DMS114 treated with DMSO at 0.1 percent for 48 hours (cell line): ENCODE results near the gene ARL4A.
"Not testable (repeated sequence)": the region's sequence is repeated elsewhere in the genome, so short reads cannot be mapped to it uniquely, and the experiment has no call there.

Experiments
- DNase-seq: peaks from one replicate; lab custom pipeline; 2025; ENCODE audit not compliant: unreplicated experiment; lab: John Stamatoyannopoulos, UW

The ARL4A gene

DNA sequence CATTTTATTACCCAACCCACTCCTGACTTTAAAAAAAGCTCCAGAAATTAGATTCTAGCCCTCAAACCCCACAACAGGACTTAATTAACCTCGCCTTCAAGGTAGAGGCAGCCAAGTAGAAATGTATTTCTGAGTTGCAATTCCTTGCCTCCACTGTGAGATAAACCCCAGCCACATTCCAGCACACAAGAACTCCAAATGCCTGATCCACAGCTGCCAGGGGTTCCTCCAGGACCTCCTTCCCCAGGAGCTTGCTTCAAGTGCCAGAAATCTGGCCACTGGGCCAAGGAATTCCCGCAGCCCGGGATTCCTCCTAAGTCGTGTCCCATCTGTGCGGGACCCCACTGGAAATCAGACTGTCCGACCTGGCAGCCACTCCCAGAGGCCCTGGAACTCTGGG lies 25.9 kb upstream of the ARL4A start:
- no peak for DNase-seq

DNA sequence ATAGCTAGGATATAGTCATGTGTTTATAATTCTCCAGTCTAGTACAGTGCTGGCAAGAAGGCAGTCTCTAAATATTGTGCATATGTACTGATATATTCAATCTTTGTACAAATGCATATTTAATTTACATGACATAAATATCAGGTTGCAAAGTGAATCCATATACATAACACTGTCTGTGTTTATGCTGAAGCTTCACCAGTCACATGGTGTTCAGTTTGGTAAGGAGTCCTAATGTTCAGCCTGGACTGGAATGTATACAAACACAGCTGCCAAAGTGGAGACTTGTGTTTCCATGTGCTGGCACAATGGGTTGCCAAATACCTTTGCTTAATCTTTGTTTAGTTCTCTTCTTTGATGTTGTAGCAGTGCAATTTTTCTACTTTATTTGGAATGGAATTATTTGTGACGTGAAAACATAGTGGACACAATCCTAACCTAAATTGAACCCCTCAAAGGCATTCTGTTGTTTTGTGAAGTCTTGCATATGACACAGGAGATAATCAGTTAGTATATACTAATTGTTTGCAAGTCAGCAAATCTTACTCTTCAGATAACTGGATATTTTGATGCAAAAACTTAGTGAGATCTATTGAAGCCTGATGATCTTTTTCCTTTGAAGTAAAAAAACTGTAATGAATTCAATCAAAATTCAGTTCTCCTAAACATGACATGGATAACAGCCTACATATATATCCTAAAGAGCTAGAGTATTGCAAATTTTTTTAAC lies 17.3 kb upstream of the ARL4A start:
- DNase-seq = no peak

DNA sequence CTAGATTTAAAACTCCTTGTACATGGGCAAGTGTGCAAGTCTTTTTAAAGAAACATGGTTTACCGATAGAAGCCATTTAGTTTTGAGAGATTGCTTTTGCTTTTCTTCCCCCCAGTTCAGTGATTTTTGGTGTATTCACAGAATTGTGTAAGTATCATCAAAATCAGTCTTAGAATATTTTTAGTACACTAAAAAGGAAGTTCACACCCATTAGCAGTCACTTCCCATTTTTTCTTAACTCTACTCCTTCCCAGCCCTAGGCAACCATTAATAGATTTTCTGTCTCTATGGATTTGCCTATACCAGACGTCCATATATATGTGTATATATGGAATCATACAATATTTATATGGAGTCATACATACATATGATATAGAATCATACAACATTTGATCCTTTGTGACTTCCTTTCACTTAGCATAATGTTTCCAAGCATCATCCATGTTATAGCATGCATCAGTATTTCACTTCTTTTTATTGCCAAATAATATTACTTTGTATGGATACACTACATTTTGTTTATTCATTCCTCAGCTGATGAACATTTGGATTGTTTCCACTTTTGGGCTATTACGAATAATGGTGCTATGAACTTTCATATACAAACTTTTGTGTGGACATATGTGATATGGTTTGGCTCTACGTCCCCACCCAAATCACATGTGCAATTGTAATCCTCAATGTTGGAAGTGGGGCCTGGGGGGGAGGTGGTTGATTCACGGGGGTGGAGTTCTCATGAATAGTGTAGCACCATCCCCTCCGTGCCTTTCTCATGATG lies 16.5 kb upstream of the ARL4A start:
- no peak for DNase-seq

- DNase-seq = not testable (repeated sequence)
These were observed 14.0 kb upstream of the ARL4A start for GRCh38 chr7:12673436-12673835.

GRCh38 chr7:12674053-12674452 lies 13.4 kb upstream of the ARL4A start:
- no peak for DNase-seq

DNA sequence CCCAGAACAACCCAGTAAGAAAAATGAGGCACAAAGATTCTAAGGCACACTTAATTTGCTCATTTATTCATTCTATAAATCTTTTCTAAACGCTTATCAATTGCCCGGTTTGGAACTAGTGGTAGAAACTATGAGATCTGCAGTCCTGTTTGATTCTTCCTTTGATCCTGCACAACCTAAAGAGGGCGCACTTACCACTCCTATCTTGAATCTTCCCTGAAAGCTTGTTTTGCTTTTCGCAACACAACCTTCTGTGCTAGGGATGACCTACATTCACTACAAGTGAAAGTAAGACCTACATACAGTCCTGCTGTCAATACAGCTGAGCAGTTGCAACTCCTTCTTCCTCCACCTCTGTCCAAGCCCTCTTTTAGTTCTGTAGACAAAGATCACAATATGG lies 12.6 kb upstream of the ARL4A start:
- no peak for DNase-seq

GRCh38 chr7:12683678-12684585 lies 3.5 kb upstream of the ARL4A start:
- no peak for DNase-seq

DNA sequence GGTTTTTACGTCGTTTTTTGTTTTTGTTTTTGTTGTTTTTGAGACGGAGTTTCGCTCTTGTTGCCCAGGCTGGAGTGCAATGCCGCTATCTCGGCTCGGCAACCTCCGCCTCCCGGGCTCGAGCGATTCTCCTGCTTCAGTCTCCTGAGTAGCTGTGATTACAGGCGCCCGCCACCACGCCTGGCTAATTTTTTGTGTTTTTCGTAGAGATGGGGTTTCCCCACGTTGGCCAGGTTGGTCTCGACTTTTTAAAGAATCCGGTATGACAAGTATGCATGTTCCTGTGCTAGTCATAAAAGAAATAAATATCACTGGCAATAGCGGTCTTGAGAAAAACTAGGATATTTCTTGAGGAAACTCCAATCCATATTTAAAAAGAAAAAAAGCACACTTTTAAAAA lies 2.7 kb upstream of the ARL4A start:
- no peak for DNase-seq

DNA sequence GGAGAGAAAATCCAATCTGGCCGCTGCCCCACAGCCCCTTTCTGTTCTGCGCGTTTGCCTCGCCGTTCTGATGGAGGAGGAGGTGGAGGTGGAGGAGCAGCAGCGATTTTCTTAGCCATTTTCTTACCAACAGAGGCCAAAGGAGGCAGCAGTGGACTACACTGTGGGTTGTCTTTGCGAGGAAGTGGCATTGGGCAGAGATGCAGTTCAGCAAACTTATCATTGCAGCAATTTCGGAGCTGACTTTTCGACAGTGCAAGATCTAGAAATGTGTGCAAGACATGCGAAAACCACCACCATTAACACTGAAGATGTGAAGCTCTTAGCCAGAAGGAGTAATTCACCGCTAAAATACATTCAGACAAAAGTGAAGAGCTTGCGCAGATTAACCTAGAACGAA lies 1.9 kb upstream of the ARL4A start:
- DNase-seq = peak; percentile 80

DNA sequence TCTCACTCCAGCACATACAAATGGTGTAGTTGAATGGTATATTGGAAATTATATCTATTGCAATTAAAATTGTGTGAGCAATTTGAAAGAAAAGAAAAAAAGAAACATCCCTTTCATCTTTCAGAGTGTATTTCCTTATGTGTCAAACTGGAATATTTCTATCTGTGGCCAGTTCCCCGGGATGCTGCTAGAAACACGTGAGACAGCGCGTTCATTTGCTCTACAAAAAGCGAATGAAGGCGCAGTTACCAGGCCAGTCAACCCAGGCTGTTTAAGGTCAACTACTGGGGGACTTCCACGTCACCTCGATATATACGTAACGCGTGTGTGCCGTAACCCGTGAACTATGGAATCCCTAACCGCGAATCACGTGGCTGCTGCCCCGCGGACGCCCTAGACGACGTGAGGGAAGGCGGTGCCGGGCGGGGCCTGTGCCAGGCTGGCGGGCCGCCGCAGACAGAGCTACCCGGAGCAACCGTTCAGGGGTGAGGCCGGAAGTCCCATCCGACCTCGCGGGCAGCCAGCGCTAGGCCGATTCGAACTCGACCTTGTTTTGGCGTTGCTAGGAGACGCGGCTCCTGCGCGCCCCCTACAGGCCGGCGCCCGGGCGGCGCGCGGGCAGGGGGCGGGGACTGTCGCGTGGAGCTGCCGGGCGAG lies 1.1 kb upstream of the ARL4A start:
- DNase-seq = peak; percentile 90

- DNase-seq = no peak
These were observed 312 bp downstream of the ARL4A start for GRCh38 chr7:12687718-12688171.

DNA sequence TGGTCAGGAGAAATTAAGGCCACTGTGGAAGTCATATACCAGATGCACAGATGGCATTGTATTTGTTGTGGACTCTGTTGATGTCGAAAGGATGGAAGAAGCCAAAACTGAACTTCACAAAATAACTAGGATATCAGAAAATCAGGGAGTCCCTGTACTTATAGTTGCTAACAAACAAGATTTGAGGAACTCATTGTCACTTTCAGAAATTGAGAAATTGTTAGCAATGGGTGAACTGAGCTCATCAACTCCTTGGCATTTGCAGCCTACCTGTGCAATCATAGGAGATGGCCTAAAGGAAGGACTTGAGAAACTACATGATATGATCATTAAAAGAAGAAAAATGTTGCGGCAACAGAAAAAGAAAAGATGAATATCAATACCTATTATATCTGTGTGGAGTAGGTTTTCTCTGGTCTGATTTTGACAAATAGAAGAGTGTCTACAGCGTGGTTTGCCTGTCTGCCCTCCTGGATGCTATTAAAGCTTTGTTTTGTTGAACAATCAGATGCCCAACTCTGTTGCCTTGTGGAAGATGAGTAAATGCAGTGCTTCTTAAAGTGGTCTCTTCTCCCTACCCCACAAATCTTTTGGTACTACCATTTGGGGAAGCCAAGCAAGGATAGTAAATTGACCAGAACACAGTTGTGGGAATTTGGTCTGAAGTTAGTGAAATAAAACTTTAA lies 1.2 kb downstream of the ARL4A start:
- not testable (repeated sequence) for DNase-seq

DNA sequence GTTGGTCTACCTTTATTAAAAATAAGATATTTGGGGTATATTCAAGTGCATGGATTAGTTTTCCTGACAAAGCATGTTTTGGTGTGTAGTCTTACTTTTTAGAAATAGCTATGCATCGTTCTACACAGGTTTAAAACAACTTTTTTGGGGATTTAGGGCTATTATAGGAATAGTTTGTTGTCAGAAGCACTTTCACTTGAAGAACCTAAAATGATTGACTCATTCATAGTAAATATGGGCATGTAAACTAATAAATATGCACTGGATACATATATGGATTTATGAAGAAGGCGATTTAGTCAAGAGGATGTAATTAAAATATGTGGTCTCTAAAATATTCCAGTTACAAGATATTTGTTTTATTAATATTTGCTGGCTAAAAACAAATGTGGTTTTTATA lies 2.0 kb downstream of the ARL4A start:
- DNase-seq = no peak

- DNase-seq = no peak
These were observed 2.8 kb downstream of the ARL4A start for GRCh38 chr7:12690041-12690878.

- DNase-seq = not testable (repeated sequence)
These were observed 4.0 kb downstream of the ARL4A start for GRCh38 chr7:12691388-12691787.

GRCh38 chr7:12692035-12692434 lies 4.6 kb downstream of the ARL4A start:
- no peak for DNase-seq

- no peak for DNase-seq
These were observed 5.2 kb downstream of the ARL4A start for GRCh38 chr7:12692479-12693259.

GRCh38 chr7:12694817-12695216 lies 7.4 kb downstream of the ARL4A start:
- DNase-seq = no peak

DNA sequence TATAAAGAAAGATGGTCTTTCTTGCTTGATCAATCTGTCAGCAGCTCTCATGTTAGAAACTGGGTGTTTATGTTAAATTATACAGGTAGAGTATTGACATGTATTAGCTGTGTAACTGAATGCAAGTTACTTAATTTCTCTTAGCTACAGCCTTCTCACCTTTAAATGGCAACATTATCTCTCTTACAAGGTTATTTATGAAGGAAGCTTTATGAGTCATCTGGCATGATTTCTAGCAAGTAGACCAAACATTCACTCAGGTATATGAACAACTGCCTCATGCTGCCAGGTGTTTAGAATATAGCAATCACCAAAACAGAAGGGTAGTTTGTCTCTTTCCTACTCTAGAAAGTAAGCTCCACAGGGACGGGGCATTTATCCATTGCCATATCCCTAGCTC lies 8.5 kb downstream of the ARL4A start:
- no peak for DNase-seq
